Activated T-cell treated with anti-CD3 and anti-CD28 coated beads, Interleukin-2, amount 50 U/mL, for 72 hours (primary cell): ENCODE results near the gene HLA-DQA2. TPM values are rescaled to one million over a fixed set of nuclear protein-coding genes. Genes with fewer than 3 reads are reported as not detected.

Experiments used
- ATAC-seq, 2 donors: fragments of 150-1000 bp; cut with Tn5 transposase; replicated peaks in 1 of 2; 2 replicates each; pipeline ENCODE4 v1.10.0; 2021; ENCODE audit warnings: moderate library complexity in 2 of 2, mild to moderate bottlenecking in 1 of 2
- DNase-seq, 2 donors: peaks; one replicate each; pipeline ENCODE4 v3.0.0; 2021 to 2022; ENCODE audit warnings: mixed read lengths in 1 of 2
- H3K27ac Mint-ChIP-seq: one replicate; pipeline ENCODE4 v1.8.0; 2022; ENCODE audit warnings: mild to moderate bottlenecking, moderate library complexity, mixed read lengths
- H3K27me3 Mint-ChIP-seq: one replicate; pipeline ENCODE4 v1.8.0; 2022; ENCODE audit warnings: low read depth, mixed read lengths
- H3K36me3 Mint-ChIP-seq, 2 donors: one replicate each; pipeline ENCODE4 v1.8.0; 2022; ENCODE audit warnings: mixed read lengths in 2 of 2, mild to moderate bottlenecking in 1 of 2; ENCODE audit not compliant: insufficient read depth in 2 of 2
- H3K4me1 Mint-ChIP-seq: one replicate; pipeline ENCODE4 v1.8.0; 2022; ENCODE audit warnings: low read depth, mixed read lengths
- H3K4me3 Mint-ChIP-seq, 2 donors: one replicate each; pipeline ENCODE4 v1.8.0; 2022; ENCODE audit warnings: mild to moderate bottlenecking in 2 of 2, mixed read lengths in 2 of 2, moderate library complexity in 2 of 2
- H3K9me3 Mint-ChIP-seq, 2 donors: one replicate each; pipeline ENCODE4 v1.8.0; 2022; ENCODE audit warnings: mixed read lengths in 2 of 2
- total RNA-seq, 2 donors: library from RNA; stranded (reverse); gene quantifications; one replicate each; pipeline ENCODE4 v1.2.3, GENCODE V29; 2022

The HLA-DQA2 gene
- total RNA-seq, 2 donors from 2014 or later = 1.2 TPM; not detected in 1

- Mint-ChIP-seq H3K27me3 (peaks cover 63% of the 10 kb centered on the region), H3K4me1 (peaks cover 27% of the 10 kb centered on the region), H3K4me3 (no peak overlapping the region), H3K9me3 (no peaks in the 10 kb centered on the region), H3K36me3 (no peaks in the 10 kb centered on the region), H3K27ac (no peak overlapping the region)
- no peak for DNase-seq
- ATAC-seq = no peak
Observed at GRCh38 chr6:32792901-32793435, 51.8 kb downstream of the HLA-DQA2 start.

GRCh38 chr6:32794510-32794909, 53.3 kb downstream of the HLA-DQA2 start:
- Mint-ChIP-seq H3K27me3 (peaks cover 71% of the 10 kb centered on the region), H3K4me1 (peaks cover 27% of the 10 kb centered on the region), H3K9me3 (no peaks in the 10 kb centered on the region), H3K36me3 (peaks cover 0 to 1% of the 10 kb centered on the region in 2 donors), H3K27ac (no peak overlapping the region), H3K4me3 (no peak overlapping the region)
- ATAC-seq (no peak), DNase-seq (no peak)

Other genes starting within 250 kb of the HLA-DQA2 start
- 1 to 10 TPM in 1 of 2 donors, not detected in 1; 1.7 TPM for gene HLA-DRB5, start 211.1 kb upstream of the HLA-DQA2 start, total RNA-seq
- 10 to 100 TPM in 1 of 2 donors, 1 to 10 TPM in 1; 7.4 to 15.1 TPM for gene HLA-DRB1, start 151.5 kb upstream of the HLA-DQA2 start, total RNA-seq
- gene HLA-DQA1, start 104.0 kb upstream of the HLA-DQA2 start, total RNA-seq = 1 to 10 TPM; 2.2 to 3.7 TPM
- gene HLA-DQB1, start 74.7 kb upstream of the HLA-DQA2 start, total RNA-seq = 1 to 10 TPM; 2.5 to 2.9 TPM
- under 1 TPM; 0.36 to 0.60 TPM for gene HLA-DQB2, start 22.1 kb downstream of the HLA-DQA2 start, total RNA-seq
- 1 to 10 TPM; 8.0 to 8.1 TPM for gene HLA-DOB, start 75.6 kb downstream of the HLA-DQA2 start, total RNA-seq
- 100 to 1,000 TPM; 117 to 127 TPM for gene TAP2, start 97.3 kb downstream of the HLA-DQA2 start, total RNA-seq
- 100 to 1,000 TPM; 301 to 305 TPM for gene PSMB8, start 102.7 kb downstream of the HLA-DQA2 start, total RNA-seq
- gene TAP1, start 112.3 kb downstream of the HLA-DQA2 start, total RNA-seq = 100 to 1,000 TPM; 328 to 373 TPM
- 100 to 1,000 TPM; 271 to 299 TPM for gene PSMB9, start 112.8 kb downstream of the HLA-DQA2 start, total RNA-seq
- gene HLA-DMB, start 199.6 kb downstream of the HLA-DQA2 start, total RNA-seq = 1 to 10 TPM; 3.4 to 3.6 TPM
- 10 to 100 TPM; 19.4 to 20.2 TPM for gene HLA-DMA, start 211.7 kb downstream of the HLA-DQA2 start, total RNA-seq
- gene BRD2, start 227.2 kb downstream of the HLA-DQA2 start, total RNA-seq = 100 to 1,000 TPM; 238 to 291 TPM